Lower lobe of right lung (tissue), 2 donors: ENCODE measurements around the gene MACF1. TPM values are rescaled to one million over a fixed set of nuclear protein-coding genes. Genes with fewer than 3 reads are reported as not detected.

Experiments used
- ATAC-seq, 2 donors: fragments of 200-7000 bp; cut with Tn5 transposase; one replicate each; pipeline ENCODE4 v1.9.1; 2020 to 2022; ENCODE audit warnings: mild to moderate bottlenecking in 2 of 2, moderate library complexity in 2 of 2
- DNase-seq: peaks from one replicate; pipeline ENCODE4 v3.0.0-alpha.2; 2020
- H3K27ac ChIP-seq: fragments of 200-600 bp; one replicate; pipeline ENCODE4 v1.8.0; 2022
- H3K27me3 ChIP-seq: fragments of 200-600 bp; one replicate; pipeline ENCODE4 v1.8.0; 2022; ENCODE audit warnings: low read depth
- H3K36me3 ChIP-seq: fragments of 200-600 bp; one replicate; pipeline ENCODE4 v1.8.0; 2022; ENCODE audit warnings: mild to moderate bottlenecking
- H3K4me1 ChIP-seq: fragments of 200-600 bp; one replicate; pipeline ENCODE4 v1.8.0; 2022
- H3K4me3 ChIP-seq: fragments of 200-600 bp; one replicate; pipeline ENCODE4 v1.8.0; 2022; ENCODE audit warnings: mild to moderate bottlenecking
- H3K9me3 ChIP-seq: fragments of 200-600 bp; one replicate; pipeline ENCODE4 v1.8.0; 2022
- intact Hi-C: fragments of 100-400 bp; cut with DNase I; formaldehyde crosslinking; loops from one replicate; pipeline ENCODE4 v1.11.0; 2022
- total RNA-seq: library from RNA; stranded (reverse); fragmentation: NEBNext Ultra II Directional; extraction: Animal tissue kit (Norgen Biotek cat#: 25700); gene quantifications from one replicate; pipeline ENCODE4 v1.2.1, GENCODE V29; 2021
- TF ChIP-seq, protein P1 (sequence below): fragments of 200-600 bp; IDR thresholded peaks from one replicate; pipeline ENCODE4 v1.8.0; 2022; ENCODE audit warnings: antibody characterized with exemption, mild to moderate bottlenecking
- donor health status: DM: no; HTN: yes; CAD: no; lungs with severe emphysema.

MACF1 gene
- total RNA-seq, 1 donor from 2014 or later = 506 TPM

DNA sequence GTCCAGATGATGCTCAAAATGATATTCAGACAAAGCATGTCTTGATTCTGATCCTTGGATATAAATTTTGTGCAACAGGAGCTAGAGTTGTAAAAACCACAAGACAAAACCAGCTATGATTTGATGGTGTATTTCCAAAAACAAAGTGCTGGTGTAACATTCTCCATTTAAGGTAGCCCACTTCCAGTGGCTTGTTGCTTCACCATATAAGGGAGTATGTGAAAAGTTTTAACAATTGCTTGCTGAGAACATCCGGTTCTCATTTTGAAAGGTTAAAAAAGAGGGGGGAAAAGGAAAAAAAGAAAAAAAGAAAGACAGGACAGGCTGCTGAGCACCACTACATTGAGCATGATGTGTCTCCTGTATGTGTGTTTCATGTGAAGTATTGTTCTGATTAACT is 123.6 kb downstream of the MACF1 start:
- no peak overlapping the region for H3K27ac ChIP-seq
- ATAC-seq (no peak), DNase-seq (no peak)
- no peaks in the 10 kb centered on the region for H3K27me3 ChIP-seq
- no peaks in the 10 kb centered on the region for H3K4me1 ChIP-seq
- intact Hi-C loops = no loop called here
- H3K9me3 ChIP-seq = no peaks in the 10 kb centered on the region
- H3K4me3 ChIP-seq = no peak overlapping the region
- TF ChIP-seq, protein P1, sequence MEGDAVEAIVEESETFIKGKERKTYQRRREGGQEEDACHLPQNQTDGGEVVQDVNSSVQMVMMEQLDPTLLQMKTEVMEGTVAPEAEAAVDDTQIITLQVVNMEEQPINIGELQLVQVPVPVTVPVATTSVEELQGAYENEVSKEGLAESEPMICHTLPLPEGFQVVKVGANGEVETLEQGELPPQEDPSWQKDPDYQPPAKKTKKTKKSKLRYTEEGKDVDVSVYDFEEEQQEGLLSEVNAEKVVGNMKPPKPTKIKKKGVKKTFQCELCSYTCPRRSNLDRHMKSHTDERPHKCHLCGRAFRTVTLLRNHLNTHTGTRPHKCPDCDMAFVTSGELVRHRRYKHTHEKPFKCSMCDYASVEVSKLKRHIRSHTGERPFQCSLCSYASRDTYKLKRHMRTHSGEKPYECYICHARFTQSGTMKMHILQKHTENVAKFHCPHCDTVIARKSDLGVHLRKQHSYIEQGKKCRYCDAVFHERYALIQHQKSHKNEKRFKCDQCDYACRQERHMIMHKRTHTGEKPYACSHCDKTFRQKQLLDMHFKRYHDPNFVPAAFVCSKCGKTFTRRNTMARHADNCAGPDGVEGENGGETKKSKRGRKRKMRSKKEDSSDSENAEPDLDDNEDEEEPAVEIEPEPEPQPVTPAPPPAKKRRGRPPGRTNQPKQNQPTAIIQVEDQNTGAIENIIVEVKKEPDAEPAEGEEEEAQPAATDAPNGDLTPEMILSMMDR = no peak
- H3K36me3 ChIP-seq = peaks cover 100% of the 10 kb centered on the region

DNA sequence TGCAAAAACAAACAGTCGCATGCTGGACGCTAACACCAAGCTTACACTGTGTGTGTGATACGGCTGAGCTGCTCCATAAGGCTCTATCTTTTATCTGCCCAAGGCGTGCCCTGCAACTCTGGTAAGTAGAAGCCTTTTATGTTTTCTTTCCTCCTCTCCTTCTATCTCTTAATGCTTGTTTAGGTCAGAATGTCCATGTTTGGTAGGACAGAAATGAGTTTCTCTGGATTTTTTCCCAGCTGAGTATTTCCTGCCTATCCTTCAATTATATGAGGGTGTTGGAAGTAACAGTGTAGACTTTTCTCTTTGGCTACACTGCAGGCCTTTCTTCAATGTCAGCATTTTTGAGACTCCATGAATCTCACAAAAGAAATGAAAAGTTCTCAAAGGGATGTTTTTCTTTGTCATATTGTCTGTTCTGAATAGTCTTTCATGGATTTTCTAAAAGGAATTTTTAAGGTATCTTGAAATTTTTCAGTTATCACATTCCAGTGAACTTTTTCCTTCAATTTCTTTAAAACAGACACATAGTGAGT is 124.2 kb downstream of the MACF1 start:
- H3K27me3 ChIP-seq = no peaks in the 10 kb centered on the region
- no peak for ATAC-seq
- DNase-seq = no peak
- TF ChIP-seq, protein P1 = no peak
- intact Hi-C loops = no loop called here
- H3K36me3 ChIP-seq = peaks cover 100% of the 10 kb centered on the region
- no peaks in the 10 kb centered on the region for H3K4me1 ChIP-seq
- no peak overlapping the region for H3K27ac ChIP-seq
- no peaks in the 10 kb centered on the region for H3K9me3 ChIP-seq
- no peak overlapping the region for H3K4me3 ChIP-seq

DNA sequence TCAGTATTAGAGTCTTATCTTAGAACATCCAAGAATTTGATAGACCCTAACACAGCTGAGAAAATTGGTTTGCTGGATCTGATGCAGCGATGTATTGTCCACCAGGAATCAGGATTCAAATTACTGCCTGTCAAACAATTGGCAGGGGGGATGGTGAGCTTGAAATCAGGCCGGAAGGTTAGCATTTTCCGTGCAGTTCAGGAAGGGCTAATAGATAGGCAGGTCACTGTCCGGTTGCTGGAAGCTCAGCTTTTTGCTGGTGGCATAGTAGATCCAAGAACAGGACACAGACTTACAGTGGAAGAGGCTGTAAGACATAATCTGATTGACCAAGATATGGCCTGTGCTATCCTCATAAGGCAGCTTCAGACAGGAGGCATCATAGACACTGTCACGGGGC is 127.2 kb downstream of the MACF1 start:
- intact Hi-C loops = no loop called here
- no peaks in the 10 kb centered on the region for H3K9me3 ChIP-seq
- TF ChIP-seq, protein P1 = no peak
- ATAC-seq (no peak), DNase-seq (no peak)
- H3K27me3 ChIP-seq = no peaks in the 10 kb centered on the region
- peaks cover 5% of the 10 kb centered on the region for H3K4me1 ChIP-seq
- H3K27ac ChIP-seq = no peak overlapping the region
- no peak overlapping the region for H3K4me3 ChIP-seq
- H3K36me3 ChIP-seq = peaks cover 95% of the 10 kb centered on the region

DNA sequence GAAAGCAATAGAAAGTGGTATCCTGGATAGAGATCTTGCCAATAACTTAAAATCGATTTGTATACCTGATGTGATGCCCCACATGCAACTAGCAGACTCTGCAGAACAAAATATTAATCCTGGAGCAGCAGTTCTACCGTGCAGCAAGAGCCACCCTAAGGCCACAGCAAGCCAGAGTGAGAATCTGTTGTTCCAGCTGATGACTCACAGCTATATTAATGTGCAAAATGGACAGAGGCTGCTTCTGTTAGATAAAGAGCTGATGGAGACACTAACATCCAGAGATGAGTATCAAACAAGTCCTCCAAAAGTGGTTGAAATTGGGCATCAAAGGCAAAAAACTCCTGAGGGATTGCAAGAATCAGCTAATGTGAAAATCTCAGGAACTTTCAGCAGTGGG is 127.8 kb downstream of the MACF1 start:
- Histone ChIP-seq H3K4me1 (peaks cover 5% of the 10 kb centered on the region), H3K27ac (no peak overlapping the region), H3K27me3 (no peaks in the 10 kb centered on the region), H3K9me3 (no peaks in the 10 kb centered on the region), H3K36me3 (peaks cover 95% of the 10 kb centered on the region), H3K4me3 (no peak overlapping the region)
- TF ChIP-seq, protein P1 = no peak
- no peak for DNase-seq
- ATAC-seq = no peak
- intact Hi-C loops = no loop called here

DNA sequence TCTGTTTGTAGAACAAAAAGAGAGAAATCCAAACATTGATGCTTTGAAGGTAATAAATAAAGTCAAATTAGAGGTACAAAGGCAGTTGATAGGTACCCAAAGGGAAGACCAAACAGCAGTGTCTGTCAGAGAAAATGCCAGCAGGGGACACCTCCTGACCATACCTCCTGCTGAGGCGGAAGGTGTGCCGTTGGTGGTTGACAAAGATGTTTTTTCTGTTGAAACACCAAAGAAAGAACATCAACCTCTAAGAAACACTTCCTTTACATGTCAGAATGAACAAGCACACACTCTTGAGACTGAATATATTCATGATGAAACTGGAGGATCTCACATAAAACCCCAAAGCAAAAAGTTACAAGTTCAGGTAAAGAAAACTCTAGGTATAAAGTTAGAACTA is 128.3 kb downstream of the MACF1 start:
- ATAC-seq = no peak

More for the DNA sequence above, 128.3 kb downstream of the MACF1 start:
- Histone ChIP-seq H3K27me3 (no peaks in the 10 kb centered on the region), H3K27ac (no peak overlapping the region), H3K9me3 (no peaks in the 10 kb centered on the region), H3K36me3 (peaks cover 95% of the 10 kb centered on the region), H3K4me3 (no peak overlapping the region), H3K4me1 (peaks cover 5% of the 10 kb centered on the region)
- TF ChIP-seq, protein P1 = no peak
- intact Hi-C loops = no loop called here
- no peak for DNase-seq
